ENCODE data around the gene GSC2. TPM values are rescaled to one million over a fixed set of nuclear protein-coding genes. Genes with fewer than 3 reads are reported as not detected.

Gene GSC2
- total RNA-seq, 2 donors from 2014 or later, result not detected

GRCh38 chr22:19109198-19110063, 40.7 kb downstream of the GSC2 start:
- no peak for TF ChIP-seq CTCF (IDR thresholded peaks at IDR 0.05)
- H3K4me1 ChIP-seq (ENCODE audit: control insufficient read depth in 1 of 2, low read depth in 2 of 2), result peaks cover 19 to 30% of the 10 kb centered on the region in 2 donors
- DNase-seq (ENCODE audit: low spot score), result no peak
- no peak for ATAC-seq (ENCODE audit: insufficient number of reproducible peaks, low FRiP score, low read depth)
- H3K36me3 ChIP-seq, result no peaks in the 10 kb centered on the region
- H3K9me3 ChIP-seq, result no peaks in the 10 kb centered on the region
- H3K27me3 ChIP-seq (replicated peaks; ENCODE audit: insufficient read depth), result no peaks in the 10 kb centered on the region
- H3K27ac ChIP-seq, result peak overlapping the region; percentile 20 to 32
- peak overlapping the region; percentile 31 for H3K4me3 ChIP-seq

- Histone ChIP-seq H3K9me3 (no peaks in the 10 kb centered on the region), H3K4me3 (no peak overlapping the region), H3K4me1 (ENCODE audit: control insufficient read depth in 1 of 2, low read depth in 2 of 2) (peaks cover 19 to 30% of the 10 kb centered on the region in 2 donors), H3K36me3 (no peaks in the 10 kb centered on the region), H3K27ac (no peak overlapping the region), H3K27me3 (replicated peaks; ENCODE audit: insufficient read depth) (no peaks in the 10 kb centered on the region)
- DNase-seq (ENCODE audit: low spot score) (no peak), ATAC-seq (ENCODE audit: insufficient number of reproducible peaks, low FRiP score, low read depth) (no peak)
- no peak for TF ChIP-seq CTCF (IDR thresholded peaks at IDR 0.05)
Observed at GRCh38 chr22:19108807-19109197, 41.3 kb downstream of the GSC2 start.

- no peak for DNase-seq (ENCODE audit: low spot score)
Observed at GRCh38 chr22:19107730-19108074, 42.4 kb downstream of the GSC2 start.

GRCh38 chr22:19106886-19107729, 43.0 kb downstream of the GSC2 start:
- Histone ChIP-seq H3K4me1 (ENCODE audit: control insufficient read depth in 1 of 2, low read depth in 2 of 2) (peaks cover 19 to 30% of the 10 kb centered on the region in 2 donors), H3K27me3 (replicated peaks; ENCODE audit: insufficient read depth) (no peaks in the 10 kb centered on the region), H3K9me3 (no peaks in the 10 kb centered on the region), H3K4me3 (no peak overlapping the region), H3K27ac (no peak overlapping the region), H3K36me3 (no peaks in the 10 kb centered on the region)
- no peak for DNase-seq (ENCODE audit: low spot score)
- TF ChIP-seq CTCF (IDR thresholded peaks at IDR 0.05), result no peak
- ATAC-seq (ENCODE audit: insufficient number of reproducible peaks, low FRiP score, low read depth), result no peak

More at GRCh38 chr22:19107730-19108074, 42.4 kb downstream of the GSC2 start:
- no peaks in the 10 kb centered on the region for H3K9me3 ChIP-seq
- H3K36me3 ChIP-seq, result no peaks in the 10 kb centered on the region
- H3K4me1 ChIP-seq (ENCODE audit: control insufficient read depth in 1 of 2, low read depth in 2 of 2), result peaks cover 19 to 30% of the 10 kb centered on the region in 2 donors
- no peak overlapping the region for H3K27ac ChIP-seq
- H3K4me3 ChIP-seq, result no peak overlapping the region
- ATAC-seq (ENCODE audit: insufficient number of reproducible peaks, low FRiP score, low read depth), result no peak
- H3K27me3 ChIP-seq (replicated peaks; ENCODE audit: insufficient read depth), result no peaks in the 10 kb centered on the region
- no peak for TF ChIP-seq CTCF (IDR thresholded peaks at IDR 0.05)

Measured in thoracic aorta (tissue), 2 donors.